ENCODE results near the gene THADA. TPM values are rescaled to one million over a fixed set of nuclear protein-coding genes. Genes with fewer than 3 reads are reported as not detected.

THADA gene
- total RNA-seq, 1 experiment from 2014 or later: 23.7 TPM

GRCh38 chr2:43345872-43346271 is 250.0 kb downstream of the THADA start:
- no peak for DNase-seq

GRCh38 chr2:43345391-43345813 is 250.4 kb downstream of the THADA start:
- no peaks in the 10 kb centered on the region for H3K27me3 ChIP-seq (ENCODE audit: control insufficient read depth, insufficient read depth, low read length)
- H3K4me3 ChIP-seq (ENCODE audit: insufficient read depth, low read depth, low read length): no peak overlapping the region
- no peak for DNase-seq
- no peaks in the 10 kb centered on the region for H3K36me3 ChIP-seq (replicated peaks; ENCODE audit: control insufficient read depth, insufficient read depth, low read length)

More at GRCh38 chr2:43345872-43346271, 250.0 kb downstream of the THADA start:
- Histone ChIP-seq H3K4me3 (ENCODE audit: insufficient read depth, low read depth, low read length) (no peak overlapping the region), H3K27me3 (ENCODE audit: control insufficient read depth, insufficient read depth, low read length) (no peaks in the 10 kb centered on the region), H3K36me3 (replicated peaks; ENCODE audit: control insufficient read depth, insufficient read depth, low read length) (no peaks in the 10 kb centered on the region)

- Histone ChIP-seq H3K27me3 (ENCODE audit: control insufficient read depth, insufficient read depth, low read length) (no peaks in the 10 kb centered on the region), H3K36me3 (replicated peaks; ENCODE audit: control insufficient read depth, insufficient read depth, low read length) (no peaks in the 10 kb centered on the region), H3K4me3 (ENCODE audit: insufficient read depth, low read depth, low read length) (no peak overlapping the region)
- DNase-seq: no peak
These were observed 250.9 kb downstream of the THADA start for GRCh38 chr2:43344868-43345373.

GRCh38 chr2:43343573-43344304 is 252.1 kb downstream of the THADA start:
- Histone ChIP-seq H3K27me3 (ENCODE audit: control insufficient read depth, insufficient read depth, low read length) (no peaks in the 10 kb centered on the region), H3K36me3 (replicated peaks; ENCODE audit: control insufficient read depth, insufficient read depth, low read length) (no peaks in the 10 kb centered on the region), H3K4me3 (ENCODE audit: insufficient read depth, low read depth, low read length) (no peak overlapping the region)
- no peak for DNase-seq

GRCh38 chr2:43341959-43342757 is 253.7 kb downstream of the THADA start:
- no peaks in the 10 kb centered on the region for H3K27me3 ChIP-seq (ENCODE audit: control insufficient read depth, insufficient read depth, low read length)
- H3K36me3 ChIP-seq (replicated peaks; ENCODE audit: control insufficient read depth, insufficient read depth, low read length): no peaks in the 10 kb centered on the region
- DNase-seq: no peak
- no peak overlapping the region for H3K4me3 ChIP-seq (ENCODE audit: insufficient read depth, low read depth, low read length)

GRCh38 chr2:43340945-43341356 is 254.9 kb downstream of the THADA start:
- Histone ChIP-seq H3K27me3 (ENCODE audit: control insufficient read depth, insufficient read depth, low read length) (no peaks in the 10 kb centered on the region), H3K36me3 (replicated peaks; ENCODE audit: control insufficient read depth, insufficient read depth, low read length) (no peaks in the 10 kb centered on the region), H3K4me3 (ENCODE audit: insufficient read depth, low read depth, low read length) (no peak overlapping the region)
- no peak for DNase-seq

- Histone ChIP-seq H3K27me3 (ENCODE audit: control insufficient read depth, insufficient read depth, low read length) (no peaks in the 10 kb centered on the region), H3K4me3 (ENCODE audit: insufficient read depth, low read depth, low read length) (no peak overlapping the region), H3K36me3 (replicated peaks; ENCODE audit: control insufficient read depth, insufficient read depth, low read length) (no peaks in the 10 kb centered on the region)
- DNase-seq: no peak
These were observed 255.8 kb downstream of the THADA start for GRCh38 chr2:43340066-43340465.

GRCh38 chr2:43333656-43334144 is 262.1 kb downstream of the THADA start:
- no peaks in the 10 kb centered on the region for H3K27me3 ChIP-seq (ENCODE audit: control insufficient read depth, insufficient read depth, low read length)
- DNase-seq: no peak
- H3K4me3 ChIP-seq (ENCODE audit: insufficient read depth, low read depth, low read length): no peak overlapping the region
- H3K36me3 ChIP-seq (replicated peaks; ENCODE audit: control insufficient read depth, insufficient read depth, low read length): no peaks in the 10 kb centered on the region

- DNase-seq: no peak
- Histone ChIP-seq H3K27me3 (ENCODE audit: control insufficient read depth, insufficient read depth, low read length) (no peaks in the 10 kb centered on the region), H3K36me3 (replicated peaks; ENCODE audit: control insufficient read depth, insufficient read depth, low read length) (no peaks in the 10 kb centered on the region), H3K4me3 (ENCODE audit: insufficient read depth, low read depth, low read length) (no peak overlapping the region)
These were observed 262.7 kb downstream of the THADA start for GRCh38 chr2:43333101-43333655.

- no peak for DNase-seq
- Histone ChIP-seq H3K4me3 (ENCODE audit: insufficient read depth, low read depth, low read length) (no peak overlapping the region), H3K27me3 (ENCODE audit: control insufficient read depth, insufficient read depth, low read length) (no peaks in the 10 kb centered on the region), H3K36me3 (replicated peaks; ENCODE audit: control insufficient read depth, insufficient read depth, low read length) (no peaks in the 10 kb centered on the region)
These were observed 263.2 kb downstream of the THADA start for GRCh38 chr2:43332653-43333052.

GRCh38 chr2:43331422-43331821 is 264.4 kb downstream of the THADA start:
- no peaks in the 10 kb centered on the region for H3K36me3 ChIP-seq (replicated peaks; ENCODE audit: control insufficient read depth, insufficient read depth, low read length)
- no peaks in the 10 kb centered on the region for H3K27me3 ChIP-seq (ENCODE audit: control insufficient read depth, insufficient read depth, low read length)
- DNase-seq: no peak
- no peak overlapping the region for H3K4me3 ChIP-seq (ENCODE audit: insufficient read depth, low read depth, low read length)

- no peaks in the 10 kb centered on the region for H3K27me3 ChIP-seq (ENCODE audit: control insufficient read depth, insufficient read depth, low read length)
- H3K36me3 ChIP-seq (replicated peaks; ENCODE audit: control insufficient read depth, insufficient read depth, low read length): no peaks in the 10 kb centered on the region
- no peak for DNase-seq
- no peak overlapping the region for H3K4me3 ChIP-seq (ENCODE audit: insufficient read depth, low read depth, low read length)
These were observed 266.2 kb downstream of the THADA start for GRCh38 chr2:43329637-43330036.

- Histone ChIP-seq H3K27me3 (ENCODE audit: control insufficient read depth, insufficient read depth, low read length) (no peaks in the 10 kb centered on the region), H3K36me3 (replicated peaks; ENCODE audit: control insufficient read depth, insufficient read depth, low read length) (no peaks in the 10 kb centered on the region)
- no peak for DNase-seq
These were observed 267.0 kb downstream of the THADA start for GRCh38 chr2:43328832-43329231.

GRCh38 chr2:43328133-43328532 is 267.7 kb downstream of the THADA start:
- H3K27me3 ChIP-seq (ENCODE audit: control insufficient read depth, insufficient read depth, low read length): no peaks in the 10 kb centered on the region
- no peak overlapping the region for H3K4me3 ChIP-seq (ENCODE audit: insufficient read depth, low read depth, low read length)
- no peak for DNase-seq
- no peaks in the 10 kb centered on the region for H3K36me3 ChIP-seq (replicated peaks; ENCODE audit: control insufficient read depth, insufficient read depth, low read length)

More at GRCh38 chr2:43328832-43329231, 267.0 kb downstream of the THADA start:
- no peak overlapping the region for H3K4me3 ChIP-seq (ENCODE audit: insufficient read depth, low read depth, low read length)

Data from H7 (cell line).